DND-41 (cell line): Measurements from ENCODE around the gene ERCC4.

Source experiments
- EZH2 ChIP-seq: IDR thresholded peaks from 3 replicates; pipeline ENCODE4 v1.6.1; 2012; ENCODE audit warnings: borderline replicate concordance, low read depth, mild to moderate bottlenecking, moderate library complexity, low read length, inconsistent platforms; ENCODE audit not compliant: severe bottlenecking
- TF ChIP-seq, protein P1 (sequence below): IDR thresholded peaks from 2 replicates; pipeline ENCODE4 v1.5.1; 2012; ENCODE audit warnings: borderline replicate concordance, low read length, moderate library complexity, mild to moderate bottlenecking; ENCODE audit not compliant: poor library complexity, severe bottlenecking; ENCODE audit errors: extremely low read depth

DNA sequence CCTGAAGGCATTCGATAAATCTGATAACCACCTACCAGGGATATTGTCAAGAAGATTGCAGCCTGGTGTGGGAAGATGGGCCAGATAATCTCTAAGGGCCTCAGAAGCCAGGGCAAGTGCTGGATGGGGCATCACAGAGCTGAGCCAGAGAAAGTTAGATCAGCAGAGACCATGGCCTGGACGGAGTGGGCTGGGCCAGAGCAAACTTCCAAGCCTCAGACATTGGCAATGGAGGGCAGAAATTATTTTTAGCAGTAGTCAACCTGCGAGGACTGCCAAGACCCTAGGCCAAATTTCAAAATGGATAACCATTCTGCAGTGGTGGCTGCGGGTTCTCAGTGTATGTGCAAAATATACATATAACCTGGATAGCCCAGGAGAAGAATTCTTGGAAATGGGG lies 18.5 kb downstream of the ERCC4 start:
- TF ChIP-seq EZH2 = no peak
- TF ChIP-seq, protein P1, sequence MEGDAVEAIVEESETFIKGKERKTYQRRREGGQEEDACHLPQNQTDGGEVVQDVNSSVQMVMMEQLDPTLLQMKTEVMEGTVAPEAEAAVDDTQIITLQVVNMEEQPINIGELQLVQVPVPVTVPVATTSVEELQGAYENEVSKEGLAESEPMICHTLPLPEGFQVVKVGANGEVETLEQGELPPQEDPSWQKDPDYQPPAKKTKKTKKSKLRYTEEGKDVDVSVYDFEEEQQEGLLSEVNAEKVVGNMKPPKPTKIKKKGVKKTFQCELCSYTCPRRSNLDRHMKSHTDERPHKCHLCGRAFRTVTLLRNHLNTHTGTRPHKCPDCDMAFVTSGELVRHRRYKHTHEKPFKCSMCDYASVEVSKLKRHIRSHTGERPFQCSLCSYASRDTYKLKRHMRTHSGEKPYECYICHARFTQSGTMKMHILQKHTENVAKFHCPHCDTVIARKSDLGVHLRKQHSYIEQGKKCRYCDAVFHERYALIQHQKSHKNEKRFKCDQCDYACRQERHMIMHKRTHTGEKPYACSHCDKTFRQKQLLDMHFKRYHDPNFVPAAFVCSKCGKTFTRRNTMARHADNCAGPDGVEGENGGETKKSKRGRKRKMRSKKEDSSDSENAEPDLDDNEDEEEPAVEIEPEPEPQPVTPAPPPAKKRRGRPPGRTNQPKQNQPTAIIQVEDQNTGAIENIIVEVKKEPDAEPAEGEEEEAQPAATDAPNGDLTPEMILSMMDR = no peak
